ENCODE measurements around the gene NAGLU.

DNA sequence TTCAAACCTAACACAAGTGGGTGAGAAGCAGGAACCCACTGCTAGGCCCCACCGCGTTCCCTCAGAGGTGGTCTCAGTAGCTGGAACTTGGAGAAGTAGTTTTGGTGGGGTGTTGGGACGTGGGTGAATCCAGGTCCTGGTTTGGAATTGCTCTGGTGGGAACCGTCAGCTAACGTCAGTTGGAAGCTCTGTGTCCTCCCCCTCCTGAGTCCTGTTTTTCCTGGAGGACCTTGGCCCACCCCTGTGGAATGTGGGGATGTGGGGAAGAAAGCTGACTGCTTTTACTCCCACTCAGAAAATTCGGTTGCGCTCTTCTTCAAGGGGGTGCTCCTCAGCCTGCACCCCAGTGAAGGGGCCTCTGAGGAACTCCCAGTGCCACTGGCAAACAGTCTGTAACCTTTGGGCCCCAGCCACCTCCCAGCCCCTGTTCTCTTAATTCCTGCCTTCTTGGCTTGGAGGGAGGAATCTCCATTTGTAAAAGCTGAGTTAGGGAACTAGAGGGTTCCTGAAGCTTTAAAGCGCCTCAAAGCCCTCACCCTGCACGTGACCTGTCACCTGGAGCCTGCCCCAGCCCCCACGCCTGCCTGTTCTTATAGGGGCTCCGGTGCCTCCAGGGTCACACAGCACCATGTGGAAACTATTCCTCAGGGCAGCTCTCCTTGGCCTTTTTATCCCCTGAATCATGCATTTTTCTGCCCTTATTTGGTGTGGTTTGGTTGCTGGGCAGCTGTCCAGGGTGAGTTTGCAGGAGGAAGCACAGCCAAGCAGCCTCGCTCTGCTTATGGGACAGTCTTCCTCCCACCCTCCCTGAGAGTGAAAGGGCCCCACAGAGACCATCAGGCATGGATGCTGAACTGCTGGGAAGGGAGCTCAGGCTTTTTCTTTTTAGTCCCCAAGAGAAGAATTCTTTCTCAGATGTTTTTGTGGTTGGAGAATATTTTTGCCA, 16.2 kb upstream of the NAGLU start:
- TF ChIP-seq, protein P1, sequence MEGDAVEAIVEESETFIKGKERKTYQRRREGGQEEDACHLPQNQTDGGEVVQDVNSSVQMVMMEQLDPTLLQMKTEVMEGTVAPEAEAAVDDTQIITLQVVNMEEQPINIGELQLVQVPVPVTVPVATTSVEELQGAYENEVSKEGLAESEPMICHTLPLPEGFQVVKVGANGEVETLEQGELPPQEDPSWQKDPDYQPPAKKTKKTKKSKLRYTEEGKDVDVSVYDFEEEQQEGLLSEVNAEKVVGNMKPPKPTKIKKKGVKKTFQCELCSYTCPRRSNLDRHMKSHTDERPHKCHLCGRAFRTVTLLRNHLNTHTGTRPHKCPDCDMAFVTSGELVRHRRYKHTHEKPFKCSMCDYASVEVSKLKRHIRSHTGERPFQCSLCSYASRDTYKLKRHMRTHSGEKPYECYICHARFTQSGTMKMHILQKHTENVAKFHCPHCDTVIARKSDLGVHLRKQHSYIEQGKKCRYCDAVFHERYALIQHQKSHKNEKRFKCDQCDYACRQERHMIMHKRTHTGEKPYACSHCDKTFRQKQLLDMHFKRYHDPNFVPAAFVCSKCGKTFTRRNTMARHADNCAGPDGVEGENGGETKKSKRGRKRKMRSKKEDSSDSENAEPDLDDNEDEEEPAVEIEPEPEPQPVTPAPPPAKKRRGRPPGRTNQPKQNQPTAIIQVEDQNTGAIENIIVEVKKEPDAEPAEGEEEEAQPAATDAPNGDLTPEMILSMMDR (IDR thresholded peaks at IDR 0.05; ENCODE audit: low read depth, low read length, poor library complexity, severe bottlenecking), result no peak
- no peak for TF ChIP-seq EZH2phosphoT487 (IDR thresholded peaks at IDR 0.05; ENCODE audit: borderline replicate concordance, low read length)

Data from DOHH2 (cell line).